ENCODE data around the gene LRRC27.
"Not testable (repeated sequence)": the region's sequence is repeated elsewhere in the genome, so short reads cannot be mapped to it uniquely, and the experiment has no call there.

The LRRC27 gene

GRCh38 chr10:132376394-132376851, 44.4 kb downstream of the LRRC27 start:
- in situ Hi-C loops (cut with MboI; ENCODE audit: low pct_unique_long_range_greater_than_20kb, low sequenced_read_pairs, unreplicated experiment) = no loop called here
- no peak for DNase-seq (ENCODE audit: low spot score)
- no peak for TF ChIP-seq CTCF (IDR thresholded peaks at IDR 0.05; ENCODE audit: extremely low read depth, insufficient read depth, missing control alignments)

- in situ Hi-C loops (cut with MboI; ENCODE audit: low pct_unique_long_range_greater_than_20kb, low sequenced_read_pairs, unreplicated experiment) = no loop called here
- no peak for TF ChIP-seq CTCF (IDR thresholded peaks at IDR 0.05; ENCODE audit: extremely low read depth, insufficient read depth, missing control alignments)
- no peak for DNase-seq (ENCODE audit: low spot score)
These were observed 45.3 kb downstream of the LRRC27 start for GRCh38 chr10:132377326-132377725.

- DNase-seq (ENCODE audit: low spot score); in situ Hi-C loops (cut with MboI; ENCODE audit: low pct_unique_long_range_greater_than_20kb, low sequenced_read_pairs, unreplicated experiment): not testable (repeated sequence)
These were observed 47.0 kb downstream of the LRRC27 start for GRCh38 chr10:132379026-132379425.

GRCh38 chr10:132380986-132381385, 49.0 kb downstream of the LRRC27 start:
- in situ Hi-C loops (cut with MboI; ENCODE audit: low pct_unique_long_range_greater_than_20kb, low sequenced_read_pairs, unreplicated experiment); DNase-seq (ENCODE audit: low spot score): not testable (repeated sequence)

GRCh38 chr10:132381741-132382140, 49.7 kb downstream of the LRRC27 start:
- no peak for DNase-seq (ENCODE audit: low spot score)

GRCh38 chr10:132382231-132382922, 50.4 kb downstream of the LRRC27 start:
- DNase-seq (ENCODE audit: low spot score) = no peak
- in situ Hi-C loops (cut with MboI; ENCODE audit: low pct_unique_long_range_greater_than_20kb, low sequenced_read_pairs, unreplicated experiment) = no loop called here
- TF ChIP-seq CTCF (IDR thresholded peaks at IDR 0.05; ENCODE audit: extremely low read depth, insufficient read depth, missing control alignments) = no peak

More at GRCh38 chr10:132381741-132382140, 49.7 kb downstream of the LRRC27 start:
- in situ Hi-C loops (cut with MboI; ENCODE audit: low pct_unique_long_range_greater_than_20kb, low sequenced_read_pairs, unreplicated experiment) = no loop called here
- TF ChIP-seq CTCF (IDR thresholded peaks at IDR 0.05; ENCODE audit: extremely low read depth, insufficient read depth, missing control alignments) = no peak

- no peak for TF ChIP-seq CTCF (IDR thresholded peaks at IDR 0.05; ENCODE audit: extremely low read depth, insufficient read depth, missing control alignments)
- in situ Hi-C loops (cut with MboI; ENCODE audit: low pct_unique_long_range_greater_than_20kb, low sequenced_read_pairs, unreplicated experiment) = no loop called here
- no peak for DNase-seq (ENCODE audit: low spot score)
These were observed 51.1 kb downstream of the LRRC27 start for GRCh38 chr10:132383101-132383500.
